Activated CD8-positive, alpha-beta T cell treated with anti-CD3 and anti-CD28 coated beads for 36 hours (primary cell): ENCODE measurements around the gene TSPAN32. TPM values are rescaled to one million over a fixed set of nuclear protein-coding genes. Genes with fewer than 3 reads are reported as not detected.

Experiments
- ATAC-seq: fragments of 200-7000 bp; cut with Tn5 transposase; one replicate; pipeline ENCODE4 v1.10.0; 2021; ENCODE audit warnings: mild to moderate bottlenecking, moderate library complexity
- CTCF ChIA-PET: fragments of 350-600 bp; sonication (Branson Sonifier 250); formaldehyde crosslinking; loops from one replicate; lab custom pipeline; 2021; ENCODE audit warnings: antibody characterized with exemption; lab: Charles Lee
- POLR2A ChIA-PET: fragments of 350-600 bp; sonication (Branson Sonifier 250); formaldehyde crosslinking; loops from one replicate; lab custom pipeline; 2021; ENCODE audit warnings: antibody characterized with exemption; lab: Charles Lee
- DNase-seq: peaks from one replicate; pipeline ENCODE4 v3.0.0-alpha.2; 2020
- H3K27ac Mint-ChIP-seq: one replicate; pipeline ENCODE4 v1.8.0; 2021; ENCODE audit warnings: mild to moderate bottlenecking, mixed read lengths
- H3K27me3 Mint-ChIP-seq: one replicate; pipeline ENCODE4 v1.8.0; 2021; ENCODE audit warnings: mixed read lengths
- H3K36me3 Mint-ChIP-seq: one replicate; pipeline ENCODE4 v1.8.0; 2021; ENCODE audit warnings: low read depth, mixed read lengths
- H3K4me1 Mint-ChIP-seq: one replicate; pipeline ENCODE4 v1.8.0; 2021; ENCODE audit warnings: low read depth, mixed read lengths
- H3K4me3 Mint-ChIP-seq: one replicate; pipeline ENCODE4 v1.8.0; 2021; ENCODE audit warnings: mild to moderate bottlenecking, moderate library complexity, mixed read lengths
- H3K9me3 Mint-ChIP-seq: one replicate; pipeline ENCODE4 v1.8.0; 2021; ENCODE audit warnings: mixed read lengths
- CTCF ChIP-seq: fragments of 200-600 bp; IDR thresholded peaks from one replicate; pipeline ENCODE4 v1.8.0; 2022; ENCODE audit warnings: antibody characterized with exemption, mild to moderate bottlenecking
- intact Hi-C: fragments of 100-400 bp; cut with micrococcal nuclease; formaldehyde crosslinking; loops from one replicate; pipeline ENCODE4 v1.10.0; 2022
- total RNA-seq, 2 experiments: library from RNA; stranded (reverse); gene quantifications; one replicate each; pipeline ENCODE4 v1.2.3, GENCODE V29; 2021

The TSPAN32 gene
- total RNA-seq, 2 experiments from 2014 or later: 3.1 to 4.9 TPM

DNA sequence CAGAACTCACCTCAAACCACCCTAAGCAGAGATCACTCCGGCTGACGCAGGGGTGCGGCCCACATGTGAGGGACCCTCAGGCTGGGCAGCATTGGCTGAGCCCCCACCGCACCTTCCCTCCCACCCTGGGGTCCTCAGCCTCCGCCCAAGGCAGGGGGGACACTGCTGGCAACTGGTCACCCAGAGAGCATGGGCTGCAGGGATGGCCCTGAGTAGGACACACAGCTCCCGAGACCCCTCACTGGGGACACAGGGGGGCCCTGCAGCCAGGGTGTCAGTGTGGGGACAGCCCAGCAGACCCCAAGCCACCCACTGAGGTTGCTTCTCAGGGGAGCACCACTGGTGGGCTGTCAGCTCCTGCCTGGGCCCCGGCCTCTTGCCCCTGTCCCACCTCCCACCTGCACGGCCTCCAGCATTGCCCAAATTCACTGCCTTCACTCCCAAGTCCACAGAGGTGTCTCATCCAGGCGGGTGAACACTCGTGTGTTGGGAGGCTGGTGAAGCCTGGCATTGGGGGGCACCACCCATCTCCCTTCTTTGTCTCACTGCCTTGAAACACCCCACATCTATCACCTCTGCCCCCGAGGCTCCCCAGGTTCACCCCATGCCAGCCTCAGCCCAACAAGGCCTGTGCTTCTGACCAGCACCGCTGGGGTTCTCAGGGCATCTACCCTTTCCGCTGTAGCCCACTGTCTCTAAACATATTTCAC is 4.7 kb upstream of the TSPAN32 start:
- Mint-ChIP-seq H3K36me3 (no peaks in the 10 kb centered on the region), H3K4me1 (peaks cover 42% of the 10 kb centered on the region), H3K9me3 (no peaks in the 10 kb centered on the region), H3K27ac (no peak overlapping the region), H3K27me3 (no peaks in the 10 kb centered on the region), H3K4me3 (no peak overlapping the region)
- ChIA-PET CTCF (interaction anchor here (1.2 to 13.9 kb wide), 4 partner anchors 98 to 125 kb away, joined by 4 to 381 read pairs (median 40); no protein-coding TSS in a partner anchor), POLR2A (no interaction called here)
- TF ChIP-seq CTCF: no peak
- intact Hi-C loops: no loop called here
- no peak for DNase-seq
- ATAC-seq: no peak

DNA sequence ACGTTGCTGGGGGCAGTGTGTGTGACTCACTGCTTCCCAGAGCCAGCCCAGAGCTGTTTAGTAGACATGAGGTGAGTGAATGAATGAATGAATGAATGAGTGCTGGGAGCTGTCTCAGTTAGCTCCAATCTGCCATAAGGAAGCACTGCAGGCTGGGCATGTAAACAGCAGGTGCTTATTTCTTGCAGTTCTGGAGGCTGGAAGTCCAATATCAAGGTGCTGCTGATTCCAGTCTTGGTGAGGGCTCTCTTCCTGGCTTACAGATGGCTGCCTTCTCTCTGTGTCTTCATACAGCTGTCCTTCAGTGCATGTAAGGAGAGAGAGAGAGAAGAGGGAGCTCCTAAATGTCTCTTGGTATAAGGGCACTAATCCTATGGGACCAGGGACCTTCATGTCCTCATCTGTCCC is 4.2 kb upstream of the TSPAN32 start:
- DNase-seq: no peak
- H3K4me3 Mint-ChIP-seq: no peak overlapping the region

GRCh38 chr11:2298131-2298794 is 3.5 kb upstream of the TSPAN32 start:
- Mint-ChIP-seq H3K4me3 (no peak overlapping the region), H3K9me3 (no peaks in the 10 kb centered on the region), H3K27ac (no peak overlapping the region), H3K36me3 (no peaks in the 10 kb centered on the region), H3K27me3 (no peaks in the 10 kb centered on the region), H3K4me1 (peaks cover 53% of the 10 kb centered on the region)
- TF ChIP-seq CTCF: no peak
- intact Hi-C loops: loop anchor here (2.0 kb wide), 1 partner anchor 101 kb away; no protein-coding TSS in a partner anchor
- DNase-seq: no peak
- ChIA-PET POLR2A (interaction anchor here (1.2 kb wide), 1 partner anchor 105 kb away, joined by 4 read pairs; no protein-coding TSS in a partner anchor), CTCF (interaction anchor here (0.7 to 13.9 kb wide), 14 partner anchors 12 to 260 kb away, joined by 3 to 381 read pairs (median 5); no protein-coding TSS in a partner anchor)
- ATAC-seq: no peak

More for the DNA sequence above, 4.2 kb upstream of the TSPAN32 start:
- no peaks in the 10 kb centered on the region for H3K27me3 Mint-ChIP-seq
- peak overlapping the region; percentile 25 for H3K27ac Mint-ChIP-seq
- peaks cover 46% of the 10 kb centered on the region for H3K4me1 Mint-ChIP-seq
- ATAC-seq: no peak
- POLR2A ChIA-PET: no interaction called here
- no peaks in the 10 kb centered on the region for H3K9me3 Mint-ChIP-seq
- intact Hi-C loops: loop anchor here (2.0 kb wide), 1 partner anchor 101 kb away; no protein-coding TSS in a partner anchor
- H3K36me3 Mint-ChIP-seq: no peaks in the 10 kb centered on the region
- TF ChIP-seq CTCF: no peak
- CTCF ChIA-PET: interaction anchor here (1.2 to 13.9 kb wide), 4 partner anchors 99 to 124 kb away, joined by 4 to 381 read pairs (median 40); no protein-coding TSS in a partner anchor

DNA sequence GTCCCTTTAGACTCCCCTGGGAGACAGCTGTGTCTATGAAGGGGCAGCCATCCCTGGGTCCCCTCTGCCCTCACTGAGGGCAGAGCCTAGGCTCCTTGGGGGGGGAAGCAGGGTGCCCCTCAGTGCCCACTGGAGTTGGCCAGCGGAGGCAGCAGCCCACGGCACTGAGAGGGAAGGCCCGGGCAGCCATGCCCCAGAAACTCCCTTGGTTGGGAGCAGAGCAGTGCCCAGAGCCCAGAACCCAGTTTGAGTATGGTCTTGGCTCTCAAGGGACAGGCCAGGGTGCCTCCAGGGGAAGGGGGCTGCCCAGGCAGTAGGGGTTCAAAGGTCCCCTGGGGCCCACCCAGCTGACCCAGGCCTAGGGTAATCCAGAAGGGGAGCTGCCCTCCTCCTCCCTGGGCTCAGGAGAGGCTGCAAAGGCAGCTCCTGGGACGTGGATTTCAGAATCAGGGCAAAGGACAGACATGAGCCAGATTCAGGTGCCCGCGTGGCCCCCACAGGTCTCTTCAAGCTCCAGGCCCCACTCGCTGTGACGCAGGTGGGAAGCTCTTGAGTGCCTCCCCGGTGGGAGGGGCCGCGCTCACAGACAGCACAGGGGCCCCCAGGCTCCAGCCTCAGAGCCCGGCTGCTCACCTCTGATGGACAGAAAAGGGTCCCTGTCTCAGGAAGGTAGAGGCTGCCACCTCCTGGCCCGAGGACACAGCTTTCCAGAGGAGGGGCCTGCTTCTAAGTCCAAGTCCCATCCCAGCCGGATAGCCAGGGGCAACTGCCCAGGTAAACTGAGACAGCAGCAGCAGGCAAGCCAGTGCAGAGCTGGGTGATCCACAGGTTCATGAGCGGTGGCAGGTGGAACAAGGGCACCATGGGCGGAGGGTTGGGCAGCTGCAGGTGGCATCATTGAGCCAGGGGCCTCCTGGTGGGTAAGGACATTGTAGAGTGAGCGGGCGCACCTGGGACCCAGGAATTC is 2.7 kb upstream of the TSPAN32 start:
- peak overlapping the region; percentile 35 for H3K4me3 Mint-ChIP-seq
- H3K9me3 Mint-ChIP-seq: no peaks in the 10 kb centered on the region
- H3K27me3 Mint-ChIP-seq: no peaks in the 10 kb centered on the region
- peak; percentile 59 for TF ChIP-seq CTCF
- peak; percentile 27 for ATAC-seq
- no peaks in the 10 kb centered on the region for H3K36me3 Mint-ChIP-seq
- CTCF ChIA-PET: interaction anchor here (0.6 to 13.9 kb wide), 20 partner anchors 11 to 587 kb away, joined by 3 to 381 read pairs (median 3); partner anchors contain the start of gene CD81
- peaks cover 56% of the 10 kb centered on the region for H3K4me1 Mint-ChIP-seq
- H3K27ac Mint-ChIP-seq: peak overlapping the region; percentile 57
- intact Hi-C loops: loop anchor here (2.0 kb wide), 1 partner anchor 102 kb away; no protein-coding TSS in a partner anchor
- POLR2A ChIA-PET: interaction anchor here (0.9 to 1.2 kb wide), 2 partner anchors 101 to 106 kb away, joined by 3 to 4 read pairs; partner anchors contain the start of gene TSSC4
- DNase-seq: peak; percentile 74
